Prostate gland (tissue), 2 donors: ENCODE measurements around the gene USP17L27. TPM values are rescaled to one million over a fixed set of nuclear protein-coding genes. Genes with fewer than 3 reads are reported as not detected.
"Not testable (repeated sequence)": the region's sequence is repeated elsewhere in the genome, so short reads cannot be mapped to it uniquely, and the experiment has no call there.

Experiments used
- DNase-seq: peaks from one replicate; pipeline ENCODE4 v3.0.0-alpha.2; 2019; ENCODE audit warnings: low spot score
- H3K27ac ChIP-seq, 2 donors: fragments of 200-600 bp; sonication (generic); 2 replicates each; pipeline ENCODE4 v1.5.1; 2017 to 2019
- H3K27me3 ChIP-seq: fragments of 200-600 bp; sonication (generic); replicated peaks from 2 replicates; pipeline ENCODE4 v1.5.1; 2019; ENCODE audit not compliant: insufficient read depth
- H3K36me3 ChIP-seq, 2 donors: fragments of 200-600 bp; sonication (generic); 1 replicate in 1 of 2; 2 replicates in 1 of 2; pipeline versions ENCODE4 v1.5.1 to v1.8.1; 2017 to 2019
- H3K4me1 ChIP-seq: fragments of 200-600 bp; sonication (generic); replicated peaks from 2 replicates; pipeline ENCODE4 v1.5.1; 2019
- H3K4me3 ChIP-seq, 2 donors: fragments of 200-600 bp; sonication (generic); 2 replicates each; pipeline ENCODE4 v1.5.1; 2017 to 2019
- H3K9me3 ChIP-seq: fragments of 200-600 bp; sonication (generic); 2 replicates; pipeline ENCODE4 v1.5.1; 2017
- WGBS: methylation state at CpG from one replicate; pipeline ENCODE4 v1.1.5; 2018; 5-methylcytosine and 5-hydroxymethylcytosine counted together
- intact Hi-C: fragments of 100-400 bp; cut with DNase I; formaldehyde crosslinking; loops from one replicate; pipeline ENCODE4 v1.14.2; 2022
- total RNA-seq, 2 donors: library from RNA; depleted of rRNA; stranded (reverse); fragments of >200 nt; gene quantifications; one replicate each; pipeline ENCODE4 v1.1.0, GENCODE V29; 2016

Gene USP17L27, protein sequence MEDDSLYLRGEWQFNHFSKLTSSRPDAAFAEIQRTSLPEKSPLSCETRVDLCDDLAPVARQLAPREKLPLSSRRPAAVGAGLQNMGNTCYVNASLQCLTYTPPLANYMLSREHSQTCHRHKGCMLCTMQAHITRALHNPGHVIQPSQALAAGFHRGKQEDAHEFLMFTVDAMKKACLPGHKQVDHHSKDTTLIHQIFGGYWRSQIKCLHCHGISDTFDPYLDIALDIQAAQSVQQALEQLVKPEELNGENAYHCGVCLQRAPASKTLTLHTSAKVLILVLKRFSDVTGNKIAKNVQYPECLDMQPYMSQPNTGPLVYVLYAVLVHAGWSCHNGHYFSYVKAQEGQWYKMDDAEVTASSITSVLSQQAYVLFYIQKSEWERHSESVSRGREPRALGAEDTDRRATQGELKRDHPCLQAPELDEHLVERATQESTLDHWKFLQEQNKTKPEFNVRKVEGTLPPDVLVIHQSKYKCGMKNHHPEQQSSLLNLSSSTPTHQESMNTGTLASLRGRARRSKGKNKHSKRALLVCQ
- not detected for total RNA-seq

DNA sequence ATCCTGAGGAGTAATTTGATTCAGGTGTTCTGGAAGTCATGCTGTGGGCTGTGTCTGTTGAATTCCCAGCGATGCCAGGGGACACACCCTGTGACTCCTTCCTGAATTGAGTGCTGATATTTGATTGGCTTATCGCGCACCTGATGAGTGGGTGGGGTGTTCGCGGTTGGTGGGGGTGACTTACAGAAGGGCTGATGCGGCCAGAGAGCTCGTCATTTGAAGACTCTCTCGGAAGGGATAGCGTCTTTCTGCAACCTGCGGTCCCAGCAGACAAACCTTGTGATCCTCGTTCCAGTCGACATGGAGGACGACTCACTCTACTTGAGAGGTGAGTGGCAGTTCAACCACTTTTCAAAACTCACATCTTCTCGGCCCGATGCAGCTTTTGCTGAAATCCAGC lies at the start of gene USP17L27:
Gene USP17L27, plus strand, starts transcription at position 301 of the 400 bp plus-strand sequence. Its CDS starts 0 bp downstream, at position 301.
- H3K4me1 ChIP-seq, DNase-seq, H3K9me3 ChIP-seq, H3K27ac ChIP-seq, H3K36me3 ChIP-seq, H3K4me3 ChIP-seq, intact Hi-C loops, H3K27me3 ChIP-seq: not testable (repeated sequence)
- WGBS: no CpG with 5 or more reads among the region's 15 CpGs

DNA sequence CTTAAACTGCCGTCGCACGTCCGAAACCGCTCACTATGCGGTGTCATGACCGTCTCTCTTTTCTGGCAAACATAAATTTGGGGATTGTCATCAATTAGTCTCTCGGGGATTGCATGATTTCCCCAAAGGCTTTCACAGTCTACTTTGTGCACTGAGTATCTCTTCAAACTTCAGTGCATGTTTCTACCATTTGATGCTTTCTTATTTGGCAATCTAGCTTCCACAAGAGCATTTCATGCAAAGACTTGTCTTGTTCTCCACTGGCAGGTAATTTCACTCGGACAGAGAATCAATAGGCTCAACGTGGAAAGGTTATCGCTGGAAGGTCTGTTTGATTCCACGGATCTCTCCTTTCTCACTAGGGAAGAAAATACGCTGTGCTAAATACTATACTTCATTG lies 19.8 kb upstream of the USP17L27 start:
- H3K27me3 ChIP-seq, H3K9me3 ChIP-seq, H3K36me3 ChIP-seq, H3K4me1 ChIP-seq, H3K27ac ChIP-seq, H3K4me3 ChIP-seq, DNase-seq, intact Hi-C loops: not testable (repeated sequence)
- WGBS: 90% methylated on average over 7 of the region's 13 CpGs

DNA sequence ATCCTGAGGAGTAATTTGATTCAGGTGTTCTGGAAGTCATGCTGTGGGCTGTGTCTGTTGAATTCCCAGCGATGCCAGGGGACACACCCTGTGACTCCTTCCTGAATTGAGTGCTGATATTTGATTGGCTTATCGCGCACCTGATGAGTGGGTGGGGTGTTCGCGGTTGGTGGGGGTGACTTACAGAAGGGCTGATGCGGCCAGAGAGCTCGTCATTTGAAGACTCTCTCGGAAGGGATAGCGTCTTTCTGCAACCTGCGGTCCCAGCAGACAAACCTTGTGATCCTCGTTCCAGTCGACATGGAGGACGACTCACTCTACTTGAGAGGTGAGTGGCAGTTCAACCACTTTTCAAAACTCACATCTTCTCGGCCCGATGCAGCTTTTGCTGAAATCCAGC lies 19.1 kb upstream of the USP17L27 start, which contains the start of gene USP17L24:
Gene USP17L24, plus strand, starts transcription at position 301 of the 400 bp plus-strand sequence. Its CDS starts 0 bp downstream, at position 301.
- DNase-seq, H3K4me3 ChIP-seq, intact Hi-C loops, H3K27ac ChIP-seq, H3K36me3 ChIP-seq, H3K27me3 ChIP-seq, H3K4me1 ChIP-seq, H3K9me3 ChIP-seq: not testable (repeated sequence)
- WGBS: no CpG with 5 or more reads among the region's 15 CpGs

DNA sequence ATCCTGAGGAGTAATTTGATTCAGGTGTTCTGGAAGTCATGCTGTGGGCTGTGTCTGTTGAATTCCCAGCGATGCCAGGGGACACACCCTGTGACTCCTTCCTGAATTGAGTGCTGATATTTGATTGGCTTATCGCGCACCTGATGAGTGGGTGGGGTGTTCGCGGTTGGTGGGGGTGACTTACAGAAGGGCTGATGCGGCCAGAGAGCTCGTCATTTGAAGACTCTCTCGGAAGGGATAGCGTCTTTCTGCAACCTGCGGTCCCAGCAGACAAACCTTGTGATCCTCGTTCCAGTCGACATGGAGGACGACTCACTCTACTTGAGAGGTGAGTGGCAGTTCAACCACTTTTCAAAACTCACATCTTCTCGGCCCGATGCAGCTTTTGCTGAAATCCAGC lies 14.3 kb upstream of the USP17L27 start, which contains the start of gene USP17L25:
Gene USP17L25, plus strand, starts transcription at position 301 of the 400 bp plus-strand sequence. Its CDS starts 0 bp downstream, at position 301.
- H3K27me3 ChIP-seq, H3K36me3 ChIP-seq, H3K27ac ChIP-seq, intact Hi-C loops, H3K4me1 ChIP-seq, DNase-seq, H3K4me3 ChIP-seq, H3K9me3 ChIP-seq: not testable (repeated sequence)
- no CpG with 5 or more reads among the region's 15 CpGs for WGBS

DNA sequence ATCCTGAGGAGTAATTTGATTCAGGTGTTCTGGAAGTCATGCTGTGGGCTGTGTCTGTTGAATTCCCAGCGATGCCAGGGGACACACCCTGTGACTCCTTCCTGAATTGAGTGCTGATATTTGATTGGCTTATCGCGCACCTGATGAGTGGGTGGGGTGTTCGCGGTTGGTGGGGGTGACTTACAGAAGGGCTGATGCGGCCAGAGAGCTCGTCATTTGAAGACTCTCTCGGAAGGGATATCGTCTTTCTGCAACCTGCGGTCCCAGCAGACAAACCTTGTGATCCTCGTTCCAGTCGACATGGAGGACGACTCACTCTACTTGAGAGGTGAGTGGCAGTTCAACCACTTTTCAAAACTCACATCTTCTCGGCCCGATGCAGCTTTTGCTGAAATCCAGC lies 9.6 kb upstream of the USP17L27 start, which contains the start of gene USP17L26:
Gene USP17L26, plus strand, starts transcription at position 301 of the 400 bp plus-strand sequence. Its CDS starts 0 bp downstream, at position 301.
- DNase-seq, H3K36me3 ChIP-seq, intact Hi-C loops, H3K27ac ChIP-seq, H3K27me3 ChIP-seq, H3K4me1 ChIP-seq, H3K9me3 ChIP-seq, H3K4me3 ChIP-seq: not testable (repeated sequence)
- WGBS: no CpG with 5 or more reads among the region's 15 CpGs

DNA sequence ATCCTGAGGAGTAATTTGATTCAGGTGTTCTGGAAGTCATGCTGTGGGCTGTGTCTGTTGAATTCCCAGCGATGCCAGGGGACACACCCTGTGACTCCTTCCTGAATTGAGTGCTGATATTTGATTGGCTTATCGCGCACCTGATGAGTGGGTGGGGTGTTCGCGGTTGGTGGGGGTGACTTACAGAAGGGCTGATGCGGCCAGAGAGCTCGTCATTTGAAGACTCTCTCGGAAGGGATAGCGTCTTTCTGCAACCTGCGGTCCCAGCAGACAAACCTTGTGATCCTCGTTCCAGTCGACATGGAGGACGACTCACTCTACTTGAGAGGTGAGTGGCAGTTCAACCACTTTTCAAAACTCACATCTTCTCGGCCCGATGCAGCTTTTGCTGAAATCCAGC lies 4.8 kb upstream of the USP17L27 start, which contains the start of gene USP17L5:
Gene USP17L5, plus strand, starts transcription at position 301 of the 400 bp plus-strand sequence. Its CDS starts 0 bp downstream, at position 301.
- DNase-seq, H3K27ac ChIP-seq, H3K9me3 ChIP-seq, H3K4me1 ChIP-seq, H3K27me3 ChIP-seq, H3K36me3 ChIP-seq, intact Hi-C loops, H3K4me3 ChIP-seq: not testable (repeated sequence)
- WGBS: no CpG with 5 or more reads among the region's 15 CpGs

DNA sequence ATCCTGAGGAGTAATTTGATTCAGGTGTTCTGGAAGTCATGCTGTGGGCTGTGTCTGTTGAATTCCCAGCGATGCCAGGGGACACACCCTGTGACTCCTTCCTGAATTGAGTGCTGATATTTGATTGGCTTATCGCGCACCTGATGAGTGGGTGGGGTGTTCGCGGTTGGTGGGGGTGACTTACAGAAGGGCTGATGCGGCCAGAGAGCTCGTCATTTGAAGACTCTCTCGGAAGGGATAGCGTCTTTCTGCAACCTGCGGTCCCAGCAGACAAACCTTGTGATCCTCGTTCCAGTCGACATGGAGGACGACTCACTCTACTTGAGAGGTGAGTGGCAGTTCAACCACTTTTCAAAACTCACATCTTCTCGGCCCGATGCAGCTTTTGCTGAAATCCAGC lies 4.6 kb downstream of the USP17L27 start, which contains the start of gene USP17L28:
Gene USP17L28, plus strand, starts transcription at position 301 of the 400 bp plus-strand sequence. Its CDS starts 0 bp downstream, at position 301.
- DNase-seq, H3K9me3 ChIP-seq, H3K27ac ChIP-seq, H3K27me3 ChIP-seq, intact Hi-C loops, H3K4me3 ChIP-seq, H3K36me3 ChIP-seq, H3K4me1 ChIP-seq: not testable (repeated sequence)
- WGBS: no CpG with 5 or more reads among the region's 15 CpGs

DNA sequence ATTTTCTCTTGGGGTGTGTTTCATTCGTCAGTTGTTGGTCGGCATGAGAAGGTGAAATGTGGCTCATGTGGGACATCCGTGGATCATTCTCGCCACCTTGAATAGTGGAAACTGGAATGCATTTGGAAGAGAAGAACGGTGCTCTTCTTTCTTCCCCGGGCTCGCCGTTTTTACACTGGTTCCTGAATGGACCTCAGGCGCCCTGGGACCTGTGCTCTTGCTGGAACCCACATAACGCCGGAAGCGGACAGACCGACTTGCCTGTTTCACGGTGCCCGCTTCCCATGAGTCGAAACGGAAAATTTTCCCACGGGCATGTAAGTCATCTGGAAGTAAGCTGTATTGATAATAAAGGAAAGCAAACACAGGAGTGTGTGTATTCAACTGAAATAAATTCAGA lies 6.9 kb downstream of the USP17L27 start:
- H3K27me3 ChIP-seq, DNase-seq, H3K9me3 ChIP-seq, H3K36me3 ChIP-seq, H3K4me3 ChIP-seq, H3K4me1 ChIP-seq, H3K27ac ChIP-seq, intact Hi-C loops: not testable (repeated sequence)
- WGBS: no CpG with 5 or more reads among the region's 18 CpGs

DNA sequence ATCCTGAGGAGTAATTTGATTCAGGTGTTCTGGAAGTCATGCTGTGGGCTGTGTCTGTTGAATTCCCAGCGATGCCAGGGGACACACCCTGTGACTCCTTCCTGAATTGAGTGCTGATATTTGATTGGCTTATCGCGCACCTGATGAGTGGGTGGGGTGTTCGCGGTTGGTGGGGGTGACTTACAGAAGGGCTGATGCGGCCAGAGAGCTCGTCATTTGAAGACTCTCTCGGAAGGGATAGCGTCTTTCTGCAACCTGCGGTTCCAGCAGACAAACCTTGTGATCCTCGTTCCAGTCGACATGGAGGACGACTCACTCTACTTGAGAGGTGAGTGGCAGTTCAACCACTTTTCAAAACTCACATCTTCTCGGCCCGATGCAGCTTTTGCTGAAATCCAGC lies 9.4 kb downstream of the USP17L27 start, which contains the start of gene USP17L29:
Gene USP17L29, plus strand, starts transcription at position 301 of the 400 bp plus-strand sequence. Its CDS starts 0 bp downstream, at position 301.
- intact Hi-C loops, H3K36me3 ChIP-seq, H3K4me1 ChIP-seq, H3K9me3 ChIP-seq, H3K27me3 ChIP-seq, H3K4me3 ChIP-seq, H3K27ac ChIP-seq, DNase-seq: not testable (repeated sequence)
- no CpG with 5 or more reads among the region's 15 CpGs for WGBS

DNA sequence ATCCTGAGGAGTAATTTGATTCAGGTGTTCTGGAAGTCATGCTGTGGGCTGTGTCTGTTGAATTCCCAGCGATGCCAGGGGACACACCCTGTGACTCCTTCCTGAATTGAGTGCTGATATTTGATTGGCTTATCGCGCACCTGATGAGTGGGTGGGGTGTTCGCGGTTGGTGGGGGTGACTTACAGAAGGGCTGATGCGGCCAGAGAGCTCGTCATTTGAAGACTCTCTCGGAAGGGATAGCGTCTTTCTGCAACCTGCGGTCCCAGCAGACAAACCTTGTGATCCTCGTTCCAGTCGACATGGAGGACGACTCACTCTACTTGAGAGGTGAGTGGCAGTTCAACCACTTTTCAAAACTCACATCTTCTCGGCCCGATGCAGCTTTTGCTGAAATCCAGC lies 18.9 kb downstream of the USP17L27 start, which contains the start of gene USP17L30:
Gene USP17L30, plus strand, starts transcription at position 301 of the 400 bp plus-strand sequence. Its CDS starts 0 bp downstream, at position 301.
- intact Hi-C loops: not testable (repeated sequence)
- no CpG with 5 or more reads among the region's 15 CpGs for WGBS

DNA sequence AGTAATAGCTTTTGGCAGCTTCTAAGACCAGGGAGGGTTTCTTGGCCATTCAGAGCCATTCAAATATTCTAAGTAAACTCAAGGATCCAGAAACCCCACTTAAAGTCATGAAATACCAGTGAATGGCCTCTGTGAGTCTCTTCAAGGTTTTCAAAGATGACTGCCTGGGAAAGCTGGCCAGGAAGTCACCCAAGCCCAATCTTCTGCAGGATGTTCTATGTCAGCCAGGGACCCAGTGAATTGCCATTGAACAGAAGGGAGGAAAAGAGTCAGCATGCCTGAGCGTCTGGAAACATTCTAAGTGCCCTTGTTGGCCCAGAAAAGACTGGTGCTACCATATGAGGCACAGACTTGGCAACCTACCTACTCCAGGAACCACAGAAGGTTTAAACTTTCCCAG lies 35.9 kb downstream of the USP17L27 start:
- WGBS: 67% methylated on average over 1 of the region's 1 CpG
- DNase-seq: not testable (repeated sequence)

More for the DNA sequence above, 18.9 kb downstream of the USP17L27 start, which contains the start of gene USP17L30:
- not testable (repeated sequence) for H3K9me3 ChIP-seq, H3K36me3 ChIP-seq, H3K27me3 ChIP-seq, H3K4me1 ChIP-seq, H3K4me3 ChIP-seq, H3K27ac ChIP-seq, DNase-seq

More for the DNA sequence above, 35.9 kb downstream of the USP17L27 start:
- H3K4me3 ChIP-seq, H3K4me1 ChIP-seq, H3K27me3 ChIP-seq, intact Hi-C loops, H3K27ac ChIP-seq, H3K36me3 ChIP-seq, H3K9me3 ChIP-seq: not testable (repeated sequence)
